HepG2 (cell line): ENCODE measurements around the gene FGGY. TPM values are rescaled to one million over a fixed set of nuclear protein-coding genes. Genes with fewer than 3 reads are reported as not detected.
A peak's percentile ranks its signal among the peaks of the same experiment; 100 is the strongest.

ENCODE experiments used
- CC2D1A ChIP-seq: sonication (generic); formaldehyde crosslinking; IDR thresholded peaks from 2 replicates; pipeline ENCODE4 v1.8.1; 2023; ENCODE audit warnings: mild to moderate bottlenecking, missing genetic modification reagents
- CEBPG ChIP-seq: IDR thresholded peaks from 2 replicates; pipeline ENCODE4 v1.6.1; 2016
- FOXJ3 ChIP-seq: sonication (generic); formaldehyde crosslinking; IDR thresholded peaks from 2 replicates; pipeline ENCODE4 v1.4.0; 2020; ENCODE audit warnings: missing genetic modification reagents, mild to moderate bottlenecking, borderline replicate concordance
- FOXP1 ChIP-seq, 2 experiments: fragments of 450-650 bp in 1 of 2; IDR thresholded peaks; 2 replicates each; pipeline ENCODE4 v1.6.1; 2017 to 2018; ENCODE audit warnings: antibody characterized with exemption in 1 of 2
- FOXP4 ChIP-seq: sonication (generic); formaldehyde crosslinking; IDR thresholded peaks from 2 replicates; pipeline ENCODE4 v1.4.0; 2020; ENCODE audit warnings: missing genetic modification reagents
- IKZF1 ChIP-seq: fragments of 450-650 bp; IDR thresholded peaks from 2 replicates; pipeline ENCODE4 v1.7.1; 2016
- IRF2 ChIP-seq: IDR thresholded peaks from 2 replicates; pipeline ENCODE4 v1.6.1; 2018; ENCODE audit warnings: missing genetic modification reagents, missing compliant biosample characterization
- LCORL ChIP-seq, 2 experiments: fragments of 450-650 bp in 1 of 2; sonication (generic) in 1 of 2; formaldehyde crosslinking in 1 of 2; IDR thresholded peaks; 2 replicates each; pipeline versions ENCODE4 v1.5.0 to v1.6.1; 2017 to 2020; ENCODE audit warnings: antibody characterized with exemption in 1 of 2, missing genetic modification reagents in 1 of 2
- MXD3 ChIP-seq: IDR thresholded peaks from 2 replicates; pipeline ENCODE4 v1.6.1; 2016; ENCODE audit warnings: mild to moderate bottlenecking, missing biosample characterization, missing genetic modification reagents
- NR2F2 ChIP-seq: IDR thresholded peaks from 2 replicates; pipeline ENCODE4 v1.6.1; 2012; ENCODE audit warnings: low read depth, inconsistent platforms, borderline replicate concordance
- PAF1 ChIP-seq: IDR thresholded peaks from 2 replicates; pipeline ENCODE4 v1.6.1; 2016; ENCODE audit warnings: missing genetic modification reagents, missing compliant biosample characterization
- SIX1 ChIP-seq: sonication (generic); formaldehyde crosslinking; IDR thresholded peaks from 2 replicates; pipeline ENCODE4 v1.4.0; 2020; ENCODE audit warnings: missing genetic modification reagents, borderline replicate concordance
- SOX6 ChIP-seq, 2 experiments: fragments of 450-650 bp in 1 of 2; sonication (generic) in 1 of 2; formaldehyde crosslinking in 1 of 2; IDR thresholded peaks; 2 replicates each; pipeline versions ENCODE4 v1.4.0 to v1.6.1; 2017 to 2020; ENCODE audit warnings: antibody characterized with exemption in 1 of 2, mild to moderate bottlenecking in 1 of 2, missing genetic modification reagents in 1 of 2
- TBX3 ChIP-seq: fragments of 450-650 bp; IDR thresholded peaks from 2 replicates; pipeline ENCODE4 v1.6.1; 2017; ENCODE audit warnings: antibody characterized with exemption, mild to moderate bottlenecking, inconsistent platforms, borderline replicate concordance
- ZFP91 ChIP-seq: sonication (generic); formaldehyde crosslinking; IDR thresholded peaks from 2 replicates; pipeline ENCODE4 v1.9.0; 2022; ENCODE audit warnings: missing genetic modification reagents, mild to moderate bottlenecking, borderline replicate concordance
- ZNF17 ChIP-seq: sonication (generic); formaldehyde crosslinking; IDR thresholded peaks from 2 replicates; pipeline ENCODE4 v1.5.0; 2020; ENCODE audit warnings: mild to moderate bottlenecking, missing genetic modification reagents
- ZNF326 ChIP-seq: sonication (generic); formaldehyde crosslinking; IDR thresholded peaks from 2 replicates; pipeline ENCODE4 v1.4.0; 2020; ENCODE audit warnings: missing genetic modification reagents, borderline replicate concordance
- polyA plus RNA-seq, 8 experiments: library from polyadenylated mRNA; depleted of rRNA in 3 of 8; stranded (reverse) in 7 of 8; unstranded in 1 of 8; fragments of >200 nt; fragmentation: Illumina TruSeq in 4 of 8; extraction: Trizol in 4 of 8; gene quantifications; 2 replicates each; pipeline versions ENCODE4 v1.2.1 to v1.2.3, GENCODE V29; 2011 to 2016; ENCODE audit warnings: low read depth in 4 of 8, missing spikeins in 1 of 8, mixed read lengths in 1 of 8; ENCODE audit not compliant: insufficient read depth in 1 of 8
- total RNA-seq, 5 experiments: library from RNA; depleted of rRNA; stranded (reverse); fragments of >200 nt; fragmentation: Illumina TruSeq; extraction: Trizol; gene quantifications; 2 replicates each; pipeline ENCODE4 v1.2.3, GENCODE V29; 2016; ENCODE audit warnings: low read depth in 1 of 5
- TF ChIP-seq, protein P1 (sequence below): sonication (generic); formaldehyde crosslinking; IDR thresholded peaks from 2 replicates; pipeline ENCODE4 v1.5.0; 2020; ENCODE audit warnings: missing genetic modification reagents
- TF ChIP-seq, protein P2 (sequence below): IDR thresholded peaks from 2 replicates; pipeline ENCODE4 v1.6.1; 2016; ENCODE audit warnings: missing biosample characterization, missing genetic modification reagents, low read depth
- TF ChIP-seq, protein P3 (sequence below): IDR thresholded peaks from 2 replicates; pipeline ENCODE4 v1.6.1; 2018; ENCODE audit warnings: missing genetic modification reagents, mild to moderate bottlenecking, missing compliant biosample characterization
- TF ChIP-seq, protein P4 (sequence below): sonication (generic); formaldehyde crosslinking; IDR thresholded peaks from 2 replicates; pipeline ENCODE4 v1.5.0; 2020; ENCODE audit warnings: mild to moderate bottlenecking, missing genetic modification reagents

The FGGY gene
- total and polyA plus RNA-seq, 2 of the 13 experiments (the other 11 are each of a cell fraction or from before 2014, with no cell fraction given): 15.7 to 27.5 TPM

DNA sequence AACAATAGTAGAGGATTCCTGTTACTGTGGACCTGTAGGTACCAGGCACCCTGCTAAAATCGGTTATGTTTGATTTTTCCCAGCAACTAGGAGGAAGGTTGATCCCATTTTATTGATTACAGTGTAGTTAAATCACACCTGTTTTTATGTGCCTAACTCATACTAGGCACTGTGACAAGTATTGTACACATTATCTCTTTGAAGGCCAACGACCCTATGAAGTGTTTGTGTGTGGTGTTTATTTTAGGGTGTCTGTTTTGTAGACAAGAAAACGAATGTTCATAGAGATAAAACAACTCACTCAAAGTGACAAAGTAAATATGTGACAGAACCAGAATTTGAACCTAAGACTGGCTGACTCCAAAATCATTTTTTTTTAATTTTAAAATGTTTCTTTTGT, 49.5 kb downstream of the FGGY start (continued):
- TF ChIP-seq ZFP91 (CRISPR knock-in tag) (no peak), FOXP4 (peak; percentile 82), IRF2 (peak; percentile 23; the same call in 1 of the 2 replicates), FOXJ3 (CRISPR knock-in tag) (peak; percentile 75; the same call in 1 of the 2 replicates), CC2D1A (CRISPR knock-in tag) (no peak), ZNF17 (CRISPR knock-in tag) (no peak), CEBPG (CRISPR knock-in tag) (no peak), LCORL (IDR thresholded peaks at IDR 0.05) (no peak), LCORL (CRISPR knock-in tag; IDR thresholded peaks at IDR 0.05) (no peak), IKZF1 (no peak), SIX1 (CRISPR knock-in tag) (peak; percentile 56; the same call in 1 of the 2 replicates), TBX3 (peak; percentile 98), FOXP1 (IDR thresholded peaks at IDR 0.05) (no peak), FOXP1 (CRISPR knock-in tag; IDR thresholded peaks at IDR 0.05) (peak; percentile 91), NR2F2 (peak; percentile 62; the same call in 1 of the 2 replicates), SOX6 (IDR thresholded peaks at IDR 0.05) (no peak), SOX6 (CRISPR knock-in tag; IDR thresholded peaks at IDR 0.05) (peak; percentile 81), ZNF326 (no peak), MXD3 (CRISPR knock-in tag) (no peak), PAF1 (CRISPR knock-in tag) (no peak)
- TF ChIP-seq, protein P1, sequence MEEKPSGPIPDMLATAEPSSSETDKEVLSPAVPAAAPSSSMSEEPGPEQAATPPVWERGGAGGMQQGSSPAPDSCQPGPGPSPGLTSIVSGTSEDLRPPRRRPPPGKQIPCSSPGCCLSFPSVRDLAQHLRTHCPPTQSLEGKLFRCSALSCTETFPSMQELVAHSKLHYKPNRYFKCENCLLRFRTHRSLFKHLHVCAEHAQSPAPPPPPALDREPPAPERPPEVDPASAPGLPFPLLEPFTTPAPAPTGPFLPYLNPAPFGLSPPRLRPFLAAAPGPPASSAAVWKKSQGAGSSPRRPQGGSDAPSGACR (CRISPR knock-in tag): no peak
- TF ChIP-seq, protein P2, sequence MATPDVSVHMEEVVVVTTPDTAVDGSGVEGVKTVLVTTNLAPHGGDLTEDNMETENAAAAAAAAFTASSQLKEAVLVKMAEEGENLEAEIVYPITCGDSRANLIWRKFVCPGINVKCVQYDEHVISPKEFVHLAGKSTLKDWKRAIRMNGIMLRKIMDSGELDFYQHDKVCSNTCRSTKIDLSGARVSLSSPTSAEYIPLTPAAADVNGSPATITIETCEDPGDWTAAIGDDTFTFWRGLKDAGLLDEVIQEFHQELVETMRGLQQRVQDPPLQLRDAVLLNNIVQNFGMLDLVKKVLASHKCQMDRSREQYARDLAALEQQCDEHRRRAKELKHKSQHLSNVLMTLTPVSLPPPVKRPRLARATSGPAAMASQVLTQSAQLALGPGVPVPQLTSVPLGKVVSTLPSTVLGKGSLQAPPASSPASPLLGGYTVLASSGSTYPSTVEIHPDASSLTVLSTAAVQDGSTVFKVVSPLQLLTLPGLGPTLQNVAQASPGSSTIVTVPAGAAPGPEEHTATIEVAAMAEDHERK (CRISPR knock-in tag): no peak
- TF ChIP-seq, protein P3, sequence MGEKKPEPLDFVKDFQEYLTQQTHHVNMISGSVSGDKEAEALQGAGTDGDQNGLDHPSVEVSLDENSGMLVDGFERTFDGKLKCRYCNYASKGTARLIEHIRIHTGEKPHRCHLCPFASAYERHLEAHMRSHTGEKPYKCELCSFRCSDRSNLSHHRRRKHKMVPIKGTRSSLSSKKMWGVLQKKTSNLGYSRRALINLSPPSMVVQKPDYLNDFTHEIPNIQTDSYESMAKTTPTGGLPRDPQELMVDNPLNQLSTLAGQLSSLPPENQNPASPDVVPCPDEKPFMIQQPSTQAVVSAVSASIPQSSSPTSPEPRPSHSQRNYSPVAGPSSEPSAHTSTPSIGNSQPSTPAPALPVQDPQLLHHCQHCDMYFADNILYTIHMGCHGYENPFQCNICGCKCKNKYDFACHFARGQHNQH (CRISPR knock-in tag): peak; percentile 38; the same call in 1 of the 2 replicates
- TF ChIP-seq, protein P4, sequence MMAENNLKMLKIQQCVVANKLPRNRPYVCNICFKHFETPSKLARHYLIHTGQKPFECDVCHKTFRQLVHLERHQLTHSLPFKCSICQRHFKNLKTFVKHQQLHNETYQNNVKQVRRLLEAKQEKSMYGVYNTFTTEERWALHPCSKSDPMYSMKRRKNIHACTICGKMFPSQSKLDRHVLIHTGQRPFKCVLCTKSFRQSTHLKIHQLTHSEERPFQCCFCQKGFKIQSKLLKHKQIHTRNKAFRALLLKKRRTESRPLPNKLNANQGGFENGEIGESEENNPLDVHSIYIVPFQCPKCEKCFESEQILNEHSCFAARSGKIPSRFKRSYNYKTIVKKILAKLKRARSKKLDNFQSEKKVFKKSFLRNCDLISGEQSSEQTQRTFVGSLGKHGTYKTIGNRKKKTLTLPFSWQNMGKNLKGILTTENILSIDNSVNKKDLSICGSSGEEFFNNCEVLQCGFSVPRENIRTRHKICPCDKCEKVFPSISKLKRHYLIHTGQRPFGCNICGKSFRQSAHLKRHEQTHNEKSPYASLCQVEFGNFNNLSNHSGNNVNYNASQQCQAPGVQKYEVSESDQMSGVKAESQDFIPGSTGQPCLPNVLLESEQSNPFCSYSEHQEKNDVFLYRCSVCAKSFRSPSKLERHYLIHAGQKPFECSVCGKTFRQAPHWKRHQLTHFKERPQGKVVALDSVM (CRISPR knock-in tag): no peak
